Measurements from ENCODE around the gene KDM6B.

Gene KDM6B

GRCh38 chr17:7822126-7822525, 11.9 kb upstream of the KDM6B start:
- DNase-seq = no peak
- Histone ChIP-seq H3K27me3 (replicated peaks in 2 of 5; ENCODE audit: control insufficient read depth in 4 of 5, insufficient read depth in 5 of 5, low read length in 4 of 5) (peaks cover 0 to 2% (median 0%) of the 10 kb centered on the region in 5 experiments), H3K27ac (ENCODE audit: insufficient read depth in 1 of 2, low read depth in 1 of 2, low read length in 2 of 2, poor library complexity in 1 of 2, severe bottlenecking in 2 of 2) (no peak overlapping the region), H3K36me3 (ENCODE audit: control insufficient read depth in 4 of 4, insufficient read depth in 4 of 4, low read length in 3 of 4) (no peaks in the 10 kb centered on the region), H3K4me3 (ENCODE audit: control insufficient read depth in 1 of 7, extremely low read depth in 1 of 7, insufficient read depth in 4 of 7, low read depth in 2 of 7, low read length in 6 of 7) (no peak overlapping the region), H3K9me3 (ENCODE audit: control extremely low read depth in 1 of 5, control insufficient read depth in 4 of 5, insufficient read depth in 2 of 5, low read depth in 1 of 5, low read length in 4 of 5) (no peaks in the 10 kb centered on the region), H3K4me1 (ENCODE audit: control extremely low read depth in 1 of 4, control insufficient read depth in 4 of 4, insufficient read depth in 4 of 4, low read length in 3 of 4) (no peaks in the 10 kb centered on the region)
- ChIA-PET POLR2A (interaction anchor here (0.6 to 1.4 kb wide), 3 partner anchors 21 to 28 kb away, joined by 3 read pairs; no protein-coding TSS in a partner anchor), CTCF (interaction anchor here (0.5 to 4.9 kb wide), 7 partner anchors 11 to 79 kb away, joined by 3 to 34 read pairs (median 5); partner anchors contain the start of genes KDM6B and NAA38)
- WGBS (ENCODE audit: insufficient coverage) = 92% methylated on average over 11 of the region's 14 CpGs

GRCh38 chr17:7823581-7824001, 10.4 kb upstream of the KDM6B start:
- no peak for DNase-seq
- H3K27ac ChIP-seq (ENCODE audit: insufficient read depth in 1 of 2, low read depth in 1 of 2, low read length in 2 of 2, poor library complexity in 1 of 2, severe bottlenecking in 2 of 2) = no peak overlapping the region
- no peaks in the 10 kb centered on the region for H3K4me1 ChIP-seq (ENCODE audit: control extremely low read depth in 1 of 4, control insufficient read depth in 4 of 4, insufficient read depth in 4 of 4, low read length in 3 of 4)
- WGBS (ENCODE audit: insufficient coverage) = 92% methylated on average over 19 of the region's 20 CpGs
- no peaks in the 10 kb centered on the region for H3K9me3 ChIP-seq (ENCODE audit: control extremely low read depth in 1 of 5, control insufficient read depth in 4 of 5, insufficient read depth in 2 of 5, low read depth in 1 of 5, low read length in 4 of 5)
- CTCF ChIA-PET = interaction anchor here (0.5 to 4.9 kb wide), 11 partner anchors 10 to 166 kb away, joined by 3 to 34 read pairs (median 4); partner anchors contain the start of gene KDM6B
- no peaks in the 10 kb centered on the region for H3K36me3 ChIP-seq (ENCODE audit: control insufficient read depth in 4 of 4, insufficient read depth in 4 of 4, low read length in 3 of 4)
- H3K4me3 ChIP-seq (ENCODE audit: control insufficient read depth in 1 of 7, extremely low read depth in 1 of 7, insufficient read depth in 4 of 7, low read depth in 2 of 7, low read length in 6 of 7) = no peak overlapping the region
- peaks cover 0 to 2% (median 0%) of the 10 kb centered on the region in 5 experiments for H3K27me3 ChIP-seq (replicated peaks in 2 of 5; ENCODE audit: control insufficient read depth in 4 of 5, insufficient read depth in 5 of 5, low read length in 4 of 5)
- POLR2A ChIA-PET = interaction anchor here (0.6 kb wide), 1 partner anchor 20 kb away, joined by 3 read pairs; no protein-coding TSS in a partner anchor

- H3K4me1 ChIP-seq (ENCODE audit: control extremely low read depth in 1 of 4, control insufficient read depth in 4 of 4, insufficient read depth in 4 of 4, low read length in 3 of 4) = no peaks in the 10 kb centered on the region
- peaks cover 0 to 2% (median 0%) of the 10 kb centered on the region in 5 experiments for H3K27me3 ChIP-seq (replicated peaks in 2 of 5; ENCODE audit: control insufficient read depth in 4 of 5, insufficient read depth in 5 of 5, low read length in 4 of 5)
- DNase-seq = no peak
- no peaks in the 10 kb centered on the region for H3K9me3 ChIP-seq (ENCODE audit: control extremely low read depth in 1 of 5, control insufficient read depth in 4 of 5, insufficient read depth in 2 of 5, low read depth in 1 of 5, low read length in 4 of 5)
- ChIA-PET POLR2A (interaction anchor here (1.3 to 1.8 kb wide), 2 partner anchors 11 to 18 kb away, joined by 6 to 12 read pairs; no protein-coding TSS in a partner anchor), CTCF (interaction anchor here (1.0 to 4.9 kb wide), 18 partner anchors 9 to 169 kb away, joined by 3 to 34 read pairs (median 5); partner anchors contain the start of genes CYB5D1, KDM6B and NAA38)
- H3K27ac ChIP-seq (ENCODE audit: insufficient read depth in 1 of 2, low read depth in 1 of 2, low read length in 2 of 2, poor library complexity in 1 of 2, severe bottlenecking in 2 of 2) = no peak overlapping the region
- WGBS (ENCODE audit: insufficient coverage) = 94% methylated on average over 6 of the region's 9 CpGs
- no peaks in the 10 kb centered on the region for H3K36me3 ChIP-seq (ENCODE audit: control insufficient read depth in 4 of 4, insufficient read depth in 4 of 4, low read length in 3 of 4)
- no peak overlapping the region for H3K4me3 ChIP-seq (ENCODE audit: control insufficient read depth in 1 of 7, extremely low read depth in 1 of 7, insufficient read depth in 4 of 7, low read depth in 2 of 7, low read length in 6 of 7)
Measured at GRCh38 chr17:7824021-7824924, 9.7 kb upstream of the KDM6B start.

- ChIA-PET CTCF (interaction anchor here (0.9 to 4.9 kb wide), 22 partner anchors 8 to 168 kb away, joined by 3 to 34 read pairs (median 4); partner anchors contain the start of genes CYB5D1, KDM6B and NAA38), POLR2A (interaction anchor here (0.9 to 1.8 kb wide), 3 partner anchors 10 to 31 kb away, joined by 3 to 12 read pairs (median 6); partner anchors contain the start of gene NAA38)
- H3K9me3 ChIP-seq (ENCODE audit: control extremely low read depth in 1 of 5, control insufficient read depth in 4 of 5, insufficient read depth in 2 of 5, low read depth in 1 of 5, low read length in 4 of 5) = no peaks in the 10 kb centered on the region
- WGBS (ENCODE audit: insufficient coverage) = 69% methylated on average over 8 of the region's 12 CpGs
- H3K36me3 ChIP-seq (ENCODE audit: control insufficient read depth in 4 of 4, insufficient read depth in 4 of 4, low read length in 3 of 4) = no peaks in the 10 kb centered on the region
- H3K27me3 ChIP-seq (replicated peaks in 2 of 5; ENCODE audit: control insufficient read depth in 4 of 5, insufficient read depth in 5 of 5, low read length in 4 of 5) = peaks cover 0 to 2% (median 0%) of the 10 kb centered on the region in 5 experiments
- peak in 1 of 3 donors; percentile 15 for DNase-seq
- no peaks in the 10 kb centered on the region for H3K4me1 ChIP-seq (ENCODE audit: control extremely low read depth in 1 of 4, control insufficient read depth in 4 of 4, insufficient read depth in 4 of 4, low read length in 3 of 4)
- H3K27ac ChIP-seq (ENCODE audit: insufficient read depth in 1 of 2, low read depth in 1 of 2, low read length in 2 of 2, poor library complexity in 1 of 2, severe bottlenecking in 2 of 2) = no peak overlapping the region
- H3K4me3 ChIP-seq (ENCODE audit: control insufficient read depth in 1 of 7, extremely low read depth in 1 of 7, insufficient read depth in 4 of 7, low read depth in 2 of 7, low read length in 6 of 7) = no peak overlapping the region
Measured at GRCh38 chr17:7825206-7825990, 8.6 kb upstream of the KDM6B start.

- Histone ChIP-seq H3K27ac (ENCODE audit: insufficient read depth in 1 of 2, low read depth in 1 of 2, low read length in 2 of 2, poor library complexity in 1 of 2, severe bottlenecking in 2 of 2) (no peak overlapping the region), H3K9me3 (ENCODE audit: control extremely low read depth in 1 of 5, control insufficient read depth in 4 of 5, insufficient read depth in 2 of 5, low read depth in 1 of 5, low read length in 4 of 5) (no peaks in the 10 kb centered on the region), H3K27me3 (replicated peaks in 2 of 5; ENCODE audit: control insufficient read depth in 4 of 5, insufficient read depth in 5 of 5, low read length in 4 of 5) (no peaks in the 10 kb centered on the region), H3K4me1 (ENCODE audit: control extremely low read depth in 1 of 4, control insufficient read depth in 4 of 4, insufficient read depth in 4 of 4, low read length in 3 of 4) (peaks cover 0 to 20% (median 10%) of the 10 kb centered on the region in 4 experiments), H3K4me3 (ENCODE audit: control insufficient read depth in 1 of 7, extremely low read depth in 1 of 7, insufficient read depth in 4 of 7, low read depth in 2 of 7, low read length in 6 of 7) (no peak overlapping the region), H3K36me3 (ENCODE audit: control insufficient read depth in 4 of 4, insufficient read depth in 4 of 4, low read length in 3 of 4) (no peaks in the 10 kb centered on the region)
- ChIA-PET CTCF (interaction anchor here (1.4 to 5.6 kb wide), 2 partner anchors 6 to 20 kb away, joined by 4 to 34 read pairs; no protein-coding TSS in a partner anchor), POLR2A (interaction anchor here (0.6 kb wide), 1 partner anchor 16 kb away, joined by 3 read pairs; no protein-coding TSS in a partner anchor)
- WGBS (ENCODE audit: insufficient coverage) = 94% methylated on average over 4 of the region's 8 CpGs
- DNase-seq = no peak
Measured at GRCh38 chr17:7830616-7831015, 3.4 kb upstream of the KDM6B start.

GRCh38 chr17:7831233-7831632, 2.8 kb upstream of the KDM6B start:
- no peak for DNase-seq
- Histone ChIP-seq H3K9me3 (ENCODE audit: control extremely low read depth in 1 of 5, control insufficient read depth in 4 of 5, insufficient read depth in 2 of 5, low read depth in 1 of 5, low read length in 4 of 5) (no peaks in the 10 kb centered on the region), H3K36me3 (ENCODE audit: control insufficient read depth in 4 of 4, insufficient read depth in 4 of 4, low read length in 3 of 4) (no peaks in the 10 kb centered on the region), H3K27me3 (replicated peaks in 2 of 5; ENCODE audit: control insufficient read depth in 4 of 5, insufficient read depth in 5 of 5, low read length in 4 of 5) (no peaks in the 10 kb centered on the region), H3K4me3 (ENCODE audit: control insufficient read depth in 1 of 7, extremely low read depth in 1 of 7, insufficient read depth in 4 of 7, low read depth in 2 of 7, low read length in 6 of 7) (no peak overlapping the region), H3K4me1 (ENCODE audit: control extremely low read depth in 1 of 4, control insufficient read depth in 4 of 4, insufficient read depth in 4 of 4, low read length in 3 of 4) (peaks cover 0 to 26% (median 16%) of the 10 kb centered on the region in 4 experiments), H3K27ac (ENCODE audit: insufficient read depth in 1 of 2, low read depth in 1 of 2, low read length in 2 of 2, poor library complexity in 1 of 2, severe bottlenecking in 2 of 2) (no peak overlapping the region)
- CTCF ChIA-PET = interaction anchor here (0.9 to 5.6 kb wide), 9 partner anchors 7 to 226 kb away, joined by 3 to 34 read pairs (median 4); no protein-coding TSS in a partner anchor
- POLR2A ChIA-PET = interaction anchor here (2.7 kb wide), 1 partner anchor 11 kb away, joined by 15 read pairs; no protein-coding TSS in a partner anchor
- 92% methylated on average over 7 of the region's 7 CpGs for WGBS (ENCODE audit: insufficient coverage)
